ENCODE data around the gene CNIH2.
"Not testable (repeated sequence)": the region's sequence is repeated elsewhere in the genome, so short reads cannot be mapped to it uniquely, and the experiment has no call there.

The CNIH2 gene

GRCh38 chr11:66242095-66242765 lies 35.7 kb upstream of the CNIH2 start:
- in situ Hi-C loops (cut with MboI; ENCODE audit: low sequenced_read_pairs), result no loop called here
- no peaks in the 10 kb centered on the region for H3K9me3 ChIP-seq
- DNase-seq (ENCODE audit: low spot score in 2 of 2), result no peak
- no peaks in the 10 kb centered on the region for H3K27me3 ChIP-seq (ENCODE audit: low read depth)
- H3K4me1 ChIP-seq, result no peaks in the 10 kb centered on the region
- H3K4me3 ChIP-seq, result no peak overlapping the region
- no peaks in the 10 kb centered on the region; the same call in 1 of the 2 replicates for H3K36me3 ChIP-seq (replicated peaks)

- H3K9me3 ChIP-seq, result no peaks in the 10 kb centered on the region
- H3K4me3 ChIP-seq, result no peak overlapping the region
- no peaks in the 10 kb centered on the region for H3K4me1 ChIP-seq
- no peak for DNase-seq (ENCODE audit: low spot score in 2 of 2)
- in situ Hi-C loops (cut with MboI; ENCODE audit: low sequenced_read_pairs), result no loop called here
- no peaks in the 10 kb centered on the region for H3K27me3 ChIP-seq (ENCODE audit: low read depth)
- H3K36me3 ChIP-seq (replicated peaks), result no peaks in the 10 kb centered on the region; the same call in 1 of the 2 replicates
These were observed 34.0 kb upstream of the CNIH2 start for GRCh38 chr11:66243782-66244535.

- Histone ChIP-seq H3K9me3 (no peaks in the 10 kb centered on the region), H3K4me3 (no peak overlapping the region), H3K27me3 (ENCODE audit: low read depth) (no peaks in the 10 kb centered on the region), H3K36me3 (replicated peaks) (no peaks in the 10 kb centered on the region), H3K4me1 (no peaks in the 10 kb centered on the region)
- DNase-seq (ENCODE audit: low spot score in 2 of 2), result no peak
- in situ Hi-C loops (cut with MboI; ENCODE audit: low sequenced_read_pairs), result no loop called here
These were observed 30.7 kb upstream of the CNIH2 start for GRCh38 chr11:66247295-66247694.

GRCh38 chr11:66247801-66248200 lies 30.2 kb upstream of the CNIH2 start:
- no peak for DNase-seq (ENCODE audit: low spot score in 2 of 2)
- in situ Hi-C loops (cut with MboI; ENCODE audit: low sequenced_read_pairs), result no loop called here
- Histone ChIP-seq H3K4me1 (no peaks in the 10 kb centered on the region), H3K27me3 (ENCODE audit: low read depth) (no peaks in the 10 kb centered on the region), H3K36me3 (replicated peaks) (no peaks in the 10 kb centered on the region), H3K4me3 (no peak overlapping the region), H3K9me3 (no peaks in the 10 kb centered on the region)

- H3K36me3 ChIP-seq (replicated peaks), result no peaks in the 10 kb centered on the region
- DNase-seq (ENCODE audit: low spot score in 2 of 2), result no peak
- H3K9me3 ChIP-seq, result no peaks in the 10 kb centered on the region
- in situ Hi-C loops (cut with MboI; ENCODE audit: low sequenced_read_pairs), result no loop called here
- H3K27me3 ChIP-seq (ENCODE audit: low read depth), result no peaks in the 10 kb centered on the region
- no peaks in the 10 kb centered on the region for H3K4me1 ChIP-seq
- no peak overlapping the region for H3K4me3 ChIP-seq
These were observed 29.1 kb upstream of the CNIH2 start for GRCh38 chr11:66248903-66249302.

GRCh38 chr11:66251809-66252208 lies 26.2 kb upstream of the CNIH2 start:
- no peaks in the 10 kb centered on the region for H3K36me3 ChIP-seq (replicated peaks)
- in situ Hi-C loops (cut with MboI; ENCODE audit: low sequenced_read_pairs), result no loop called here

GRCh38 chr11:66253081-66253480 lies 24.9 kb upstream of the CNIH2 start:
- H3K4me1 ChIP-seq; H3K36me3 ChIP-seq (replicated peaks); H3K4me3 ChIP-seq; H3K27me3 ChIP-seq (ENCODE audit: low read depth); in situ Hi-C loops (cut with MboI; ENCODE audit: low sequenced_read_pairs); DNase-seq (ENCODE audit: low spot score in 2 of 2); H3K9me3 ChIP-seq: not testable (repeated sequence)

More at GRCh38 chr11:66251809-66252208, 26.2 kb upstream of the CNIH2 start:
- Histone ChIP-seq H3K4me1 (peaks cover 3% of the 10 kb centered on the region), H3K27me3 (ENCODE audit: low read depth) (no peaks in the 10 kb centered on the region), H3K9me3 (no peaks in the 10 kb centered on the region), H3K4me3 (no peak overlapping the region)
- no peak for DNase-seq (ENCODE audit: low spot score in 2 of 2)

GRCh38 chr11:66258473-66258893 lies 19.5 kb upstream of the CNIH2 start:
- Histone ChIP-seq H3K36me3 (replicated peaks) (peaks cover 36% of the 10 kb centered on the region), H3K4me3 (peak overlapping the region; percentile 92), H3K4me1 (peaks cover 11% of the 10 kb centered on the region), H3K27me3 (ENCODE audit: low read depth) (no peaks in the 10 kb centered on the region), H3K9me3 (no peaks in the 10 kb centered on the region)
- in situ Hi-C loops (cut with MboI; ENCODE audit: low sequenced_read_pairs), result no loop called here
- no peak for DNase-seq (ENCODE audit: low spot score in 2 of 2)

- Histone ChIP-seq H3K9me3 (no peaks in the 10 kb centered on the region), H3K4me3 (no peak overlapping the region; the same call in 1 of the 2 replicates), H3K36me3 (replicated peaks) (peaks cover 37% of the 10 kb centered on the region), H3K4me1 (peaks cover 11% of the 10 kb centered on the region), H3K27me3 (ENCODE audit: low read depth) (no peaks in the 10 kb centered on the region)
- no peak for DNase-seq (ENCODE audit: low spot score in 2 of 2)
- in situ Hi-C loops (cut with MboI; ENCODE audit: low sequenced_read_pairs), result no loop called here
These were observed 18.8 kb upstream of the CNIH2 start for GRCh38 chr11:66259225-66259624.

- DNase-seq (ENCODE audit: low spot score in 2 of 2), result no peak
- peaks cover 44% of the 10 kb centered on the region for H3K36me3 ChIP-seq (replicated peaks)
- in situ Hi-C loops (cut with MboI; ENCODE audit: low sequenced_read_pairs), result no loop called here
These were observed 18.0 kb upstream of the CNIH2 start for GRCh38 chr11:66259956-66260355.

GRCh38 chr11:66261578-66261977 lies 16.4 kb upstream of the CNIH2 start:
- Histone ChIP-seq H3K4me3 (no peak overlapping the region), H3K27me3 (ENCODE audit: low read depth) (no peaks in the 10 kb centered on the region), H3K36me3 (replicated peaks) (peaks cover 54% of the 10 kb centered on the region), H3K9me3 (no peaks in the 10 kb centered on the region), H3K4me1 (peaks cover 11% of the 10 kb centered on the region)
- in situ Hi-C loops (cut with MboI; ENCODE audit: low sequenced_read_pairs), result no loop called here
- no peak for DNase-seq (ENCODE audit: low spot score in 2 of 2)

More at GRCh38 chr11:66259956-66260355, 18.0 kb upstream of the CNIH2 start:
- no peak overlapping the region for H3K4me3 ChIP-seq
- peaks cover 11% of the 10 kb centered on the region for H3K4me1 ChIP-seq
- no peaks in the 10 kb centered on the region for H3K27me3 ChIP-seq (ENCODE audit: low read depth)
- no peaks in the 10 kb centered on the region for H3K9me3 ChIP-seq

GRCh38 chr11:66262191-66262590 lies 15.8 kb upstream of the CNIH2 start:
- no peak for DNase-seq (ENCODE audit: low spot score in 2 of 2)
- H3K9me3 ChIP-seq, result no peaks in the 10 kb centered on the region
- H3K27me3 ChIP-seq (ENCODE audit: low read depth), result no peaks in the 10 kb centered on the region
- peaks cover 61% of the 10 kb centered on the region for H3K36me3 ChIP-seq (replicated peaks)
- H3K4me3 ChIP-seq, result no peak overlapping the region
- in situ Hi-C loops (cut with MboI; ENCODE audit: low sequenced_read_pairs), result no loop called here
- H3K4me1 ChIP-seq, result peaks cover 9% of the 10 kb centered on the region

- no peaks in the 10 kb centered on the region for H3K27me3 ChIP-seq (ENCODE audit: low read depth)
- H3K4me3 ChIP-seq, result no peak overlapping the region
- H3K4me1 ChIP-seq, result peaks cover 9% of the 10 kb centered on the region
- peaks cover 61% of the 10 kb centered on the region for H3K36me3 ChIP-seq (replicated peaks)
- in situ Hi-C loops (cut with MboI; ENCODE audit: low sequenced_read_pairs), result no loop called here
- no peaks in the 10 kb centered on the region for H3K9me3 ChIP-seq
- no peak for DNase-seq (ENCODE audit: low spot score in 2 of 2)
These were observed 15.3 kb upstream of the CNIH2 start for GRCh38 chr11:66262696-66263095.

GRCh38 chr11:66263231-66263630 lies 14.7 kb upstream of the CNIH2 start:
- in situ Hi-C loops (cut with MboI; ENCODE audit: low sequenced_read_pairs), result no loop called here
- DNase-seq (ENCODE audit: low spot score in 2 of 2), result no peak
- Histone ChIP-seq H3K4me1 (peaks cover 12% of the 10 kb centered on the region), H3K9me3 (no peaks in the 10 kb centered on the region), H3K27me3 (ENCODE audit: low read depth) (no peaks in the 10 kb centered on the region), H3K36me3 (replicated peaks) (peaks cover 61% of the 10 kb centered on the region), H3K4me3 (no peak overlapping the region)
